Right cardiac atrium (tissue), 5 donors: ENCODE data around the gene ARHGAP24. TPM values are rescaled to one million over a fixed set of nuclear protein-coding genes. Genes with fewer than 3 reads are reported as not detected.
A peak's percentile ranks its signal among the peaks of the same experiment; 100 is the strongest.

Source experiments
- ATAC-seq, 2 donors: fragments of 200-7000 bp; cut with Tn5 transposase; one replicate each; pipeline versions ENCODE4 v1.8.0 to v1.9.1; 2020; ENCODE audit warnings: moderate library complexity in 2 of 2, mild to moderate bottlenecking in 1 of 2
- DNase-seq, 3 donors: peaks; one replicate each; pipeline ENCODE4 v3.0.0-alpha.2; 2020
- H3K27ac ChIP-seq: one replicate; pipeline ENCODE4 v1.5.1; 2013; ENCODE audit warnings: mild to moderate bottlenecking, low read length, control low read depth, moderate library complexity
- H3K27me3 ChIP-seq: one replicate; pipeline ENCODE4 v1.6.1; 2013; ENCODE audit not compliant: control insufficient read depth, insufficient read depth
- H3K4me1 ChIP-seq: one replicate; pipeline ENCODE4 v1.6.1; 2013; ENCODE audit warnings: low read length; ENCODE audit not compliant: control insufficient read depth, insufficient read depth
- H3K4me3 ChIP-seq: one replicate; pipeline ENCODE4 v1.5.1; 2013; ENCODE audit warnings: low read length, control low read depth
- H3K9me3 ChIP-seq: one replicate; pipeline ENCODE4 v1.6.1; 2013; ENCODE audit warnings: low read length; ENCODE audit not compliant: control insufficient read depth
- WGBS: extraction: QIAGEN DNeasy Blood & Tissue Kit; methylation state at CpG from one replicate; pipeline ENCODE4 v1.1.7; 2013; 5-methylcytosine and 5-hydroxymethylcytosine counted together
- intact Hi-C, 4 donors: fragments of 100-400 bp; cut with DNase I; formaldehyde crosslinking; loops; one replicate each; pipeline versions ENCODE4 v1.11.0 to v1.14.0; 2022 to 2023
- polyA plus RNA-seq: library from polyadenylated mRNA; stranded (reverse); fragments of 200-250 nt; gene quantifications from one replicate; pipeline ENCODE4 v1.2.3, GENCODE V29; 2013
- total RNA-seq, 4 donors: library from RNA; stranded (reverse); fragmentation: NEBNext Ultra II Directional; extraction: Animal tissue kit (Norgen Biotek cat#: 25700); gene quantifications; one replicate each; pipeline ENCODE4 v1.2.1, GENCODE V29; 2021
- donor health status: healthy with polysubstance abuse.
- donor health status: DM: no; HTN: yes; CAD: no.
- donor health status: DM: no; HTN: no; CAD: no.
- donor health status: DM: no; HTN: yes; CAD: no; lungs with severe emphysema.
- donor health status: DM: yes; HTN: yes; CAD: no.

Gene ARHGAP24
- total and polyA plus RNA-seq, 5 donors: 16.7 to 49.3 (median 36.7) TPM

DNA sequence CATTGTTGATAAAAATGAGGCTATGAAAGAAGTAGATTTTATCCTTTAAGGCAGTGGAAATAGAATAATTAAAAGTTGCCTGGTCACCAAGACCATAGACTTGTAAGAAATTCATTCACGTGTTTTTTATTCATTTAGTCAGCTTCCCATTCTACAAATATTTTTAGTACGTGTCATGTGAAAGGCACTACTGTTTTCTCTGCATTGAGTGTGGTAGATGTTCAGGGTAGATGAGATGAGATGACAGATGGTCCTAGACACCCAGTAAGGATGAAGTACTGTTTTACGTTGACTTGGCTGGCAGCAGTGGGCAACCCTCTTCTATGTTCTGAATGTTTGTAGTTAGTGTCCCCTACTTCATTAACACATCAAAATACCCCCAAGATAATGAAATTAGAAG lies 228.1 kb downstream of the ARHGAP24 start:
- intact Hi-C loops: no loop called here
- DNase-seq: no peak
- H3K4me1 ChIP-seq: no peaks in the 10 kb centered on the region
- H3K4me3 ChIP-seq: no peak overlapping the region
- ATAC-seq: peak in 1 of 2 donors; percentile 11
- H3K9me3 ChIP-seq: no peaks in the 10 kb centered on the region
- 71% methylated on average over 3 of the region's 3 CpGs for WGBS
- H3K27me3 ChIP-seq: no peaks in the 10 kb centered on the region
- H3K27ac ChIP-seq: no peak overlapping the region

DNA sequence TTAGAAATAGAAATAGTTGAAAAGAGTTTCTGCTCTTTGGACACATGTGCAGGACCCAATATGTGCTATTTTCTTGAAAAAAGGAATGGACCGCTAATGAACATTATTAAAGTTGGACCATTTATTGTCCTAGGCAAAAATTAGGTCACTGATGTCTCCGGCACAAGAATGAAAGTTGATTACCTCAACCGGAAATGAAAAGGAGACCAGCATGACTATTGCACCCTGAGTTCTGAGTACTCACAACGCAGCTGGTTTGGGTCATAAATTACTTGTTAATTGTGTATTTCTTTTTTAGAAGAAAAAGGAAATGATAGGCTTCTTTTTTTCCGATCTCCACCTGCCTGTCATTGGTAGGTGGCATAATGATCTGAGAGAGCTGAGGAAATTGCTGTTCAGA lies 232.7 kb downstream of the ARHGAP24 start:
- H3K27me3 ChIP-seq: no peaks in the 10 kb centered on the region
- intact Hi-C loops: no loop called here
- no peak overlapping the region for H3K27ac ChIP-seq
- ATAC-seq (no peak), DNase-seq (no peak)
- no peaks in the 10 kb centered on the region for H3K4me1 ChIP-seq
- no peak overlapping the region for H3K4me3 ChIP-seq
- H3K9me3 ChIP-seq: no peaks in the 10 kb centered on the region
- 56% methylated on average over 5 of the region's 5 CpGs for WGBS

DNA sequence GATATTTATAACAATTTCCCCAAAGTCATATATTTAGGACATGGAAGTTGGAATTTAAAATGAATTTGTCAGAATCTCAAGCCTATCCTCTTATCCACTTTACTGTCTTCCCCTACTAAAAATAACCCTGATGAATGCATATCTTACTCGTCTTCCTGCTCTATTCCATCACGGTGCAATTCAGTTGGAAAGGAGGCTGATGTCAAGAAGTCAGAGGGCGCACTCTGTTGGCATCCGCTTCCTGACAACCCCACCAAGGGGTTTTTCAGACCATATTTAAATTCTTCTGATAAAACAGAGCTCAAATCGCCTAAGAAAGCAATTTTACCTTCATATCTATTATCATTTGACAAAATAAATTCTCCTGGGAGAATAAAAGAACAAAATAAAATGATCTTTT lies 233.5 kb downstream of the ARHGAP24 start:
- DNase-seq (peak in 2 of 3 donors; percentile 13 to 30), ATAC-seq (no peak)
- no peaks in the 10 kb centered on the region for H3K27me3 ChIP-seq
- no peak overlapping the region for H3K4me3 ChIP-seq
- WGBS: 27% methylated on average over 5 of the region's 5 CpGs
- no peaks in the 10 kb centered on the region for H3K9me3 ChIP-seq
- intact Hi-C loops: no loop called here
- no peak overlapping the region for H3K27ac ChIP-seq
- no peaks in the 10 kb centered on the region for H3K4me1 ChIP-seq

DNA sequence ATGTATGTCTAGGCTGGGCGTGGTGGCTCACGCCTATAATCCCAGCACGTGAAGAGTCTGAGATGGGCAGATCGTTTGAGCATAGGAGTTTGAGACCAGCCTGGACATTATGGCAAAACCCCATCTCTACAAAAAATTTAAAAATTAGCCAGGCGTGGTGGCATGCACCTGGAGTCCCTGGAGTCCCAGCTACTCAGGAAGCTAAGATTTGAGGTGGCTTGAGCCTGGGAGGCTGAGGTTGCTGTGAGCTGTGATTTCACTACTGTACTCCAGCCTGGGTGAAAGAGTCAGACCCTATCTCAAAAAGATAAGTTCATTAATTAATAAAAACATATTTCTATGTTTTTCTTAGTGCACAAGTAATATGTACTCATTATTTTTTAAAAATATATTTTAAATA lies 238.1 kb downstream of the ARHGAP24 start:
- DNase-seq: no peak
- no peak overlapping the region for H3K4me3 ChIP-seq
- no peaks in the 10 kb centered on the region for H3K9me3 ChIP-seq
- H3K4me1 ChIP-seq: no peaks in the 10 kb centered on the region
- intact Hi-C loops: no loop called here
- WGBS: 93% methylated on average over 5 of the region's 5 CpGs
- no peak overlapping the region for H3K27ac ChIP-seq
- no peaks in the 10 kb centered on the region for H3K27me3 ChIP-seq
- no peak for ATAC-seq

GRCh38 chr4:85715991-85716737 lies 241.2 kb downstream of the ARHGAP24 start:
- H3K27ac ChIP-seq: no peak overlapping the region

DNA sequence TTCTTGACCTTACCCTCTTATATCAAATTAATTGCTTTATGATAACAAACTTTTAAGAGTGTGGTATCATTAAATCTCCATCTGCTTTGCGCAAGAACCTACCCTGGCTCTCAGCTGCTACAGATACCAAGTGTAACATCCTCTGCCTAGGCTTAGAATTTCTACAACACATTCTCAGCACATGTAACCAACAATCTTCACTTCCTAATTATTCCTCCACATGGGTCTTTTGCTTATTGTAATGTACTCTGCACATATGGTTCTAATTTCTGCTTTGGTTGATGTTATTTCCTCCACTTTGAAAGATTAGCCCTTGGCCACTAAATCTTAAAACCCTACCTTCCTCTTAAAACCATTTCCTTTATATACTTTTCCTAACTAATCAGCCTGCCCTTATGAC lies 242.4 kb downstream of the ARHGAP24 start:
- Histone ChIP-seq H3K27ac (no peak overlapping the region), H3K27me3 (no peaks in the 10 kb centered on the region), H3K4me3 (no peak overlapping the region), H3K4me1 (no peaks in the 10 kb centered on the region), H3K9me3 (no peaks in the 10 kb centered on the region)
- ATAC-seq: no peak
- no peak for DNase-seq
- intact Hi-C loops: no loop called here
- 94% methylated on average over 1 of the region's 1 CpG for WGBS

More at GRCh38 chr4:85715991-85716737, 241.2 kb downstream of the ARHGAP24 start:
- Histone ChIP-seq H3K4me3 (no peak overlapping the region), H3K9me3 (no peaks in the 10 kb centered on the region), H3K27me3 (no peaks in the 10 kb centered on the region), H3K4me1 (no peaks in the 10 kb centered on the region)
- no peak for DNase-seq
- intact Hi-C loops: no loop called here
- ATAC-seq: no peak
- 50% methylated on average over 3 of the region's 3 CpGs for WGBS

DNA sequence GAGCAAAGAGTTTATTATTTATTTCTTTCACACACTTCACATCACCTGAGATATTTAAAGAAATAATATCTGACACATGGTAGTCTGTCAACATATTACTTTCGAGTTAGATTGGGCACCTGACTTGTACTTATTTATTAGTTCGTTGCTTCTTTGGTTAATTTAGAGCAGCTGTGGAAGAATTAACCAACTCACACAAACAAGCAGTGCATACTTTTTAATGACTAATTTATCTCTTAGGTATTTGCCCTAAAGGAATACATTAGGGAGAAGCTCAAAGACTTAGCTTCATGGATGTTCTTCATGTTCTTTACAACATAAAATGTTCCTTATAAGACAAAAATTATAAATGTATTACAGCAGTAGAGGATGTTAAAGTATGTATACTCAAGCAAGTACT lies 242.9 kb downstream of the ARHGAP24 start:
- 56% methylated on average over 2 of the region's 2 CpGs for WGBS
- intact Hi-C loops: no loop called here
- Histone ChIP-seq H3K4me1 (no peaks in the 10 kb centered on the region), H3K27ac (no peak overlapping the region), H3K27me3 (no peaks in the 10 kb centered on the region), H3K4me3 (no peak overlapping the region), H3K9me3 (no peaks in the 10 kb centered on the region)
- DNase-seq (no peak), ATAC-seq (no peak)

GRCh38 chr4:85720735-85721134 lies 245.8 kb downstream of the ARHGAP24 start:
- no peak for DNase-seq
- WGBS: 60% methylated on average over 3 of the region's 3 CpGs
- no peak for ATAC-seq

DNA sequence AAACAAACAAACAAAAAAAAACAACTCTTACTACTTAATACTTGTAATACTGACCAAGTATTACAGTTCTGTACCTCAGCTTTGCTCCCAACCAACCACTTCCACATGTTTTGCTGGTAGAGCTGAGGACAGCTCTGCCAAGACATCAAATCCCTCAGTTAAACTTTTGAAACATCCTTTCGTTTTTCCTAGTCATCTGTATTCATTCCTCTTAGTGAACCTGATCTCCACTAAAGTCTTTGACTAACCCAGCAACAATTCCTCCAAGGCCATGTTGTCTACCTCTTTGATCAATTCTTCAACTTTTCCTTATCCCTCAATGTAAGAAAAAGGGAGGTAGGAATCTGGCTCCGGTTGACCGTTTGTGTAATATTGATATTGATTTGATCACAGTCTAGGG lies 247.5 kb downstream of the ARHGAP24 start:
- H3K4me3 ChIP-seq: no peak overlapping the region
- ATAC-seq (no peak), DNase-seq (no peak)
- 90% methylated on average over 3 of the region's 3 CpGs for WGBS
- H3K9me3 ChIP-seq: no peaks in the 10 kb centered on the region
- H3K27me3 ChIP-seq: no peaks in the 10 kb centered on the region
- peaks cover 9% of the 10 kb centered on the region for H3K4me1 ChIP-seq
- intact Hi-C loops: no loop called here
- H3K27ac ChIP-seq: no peak overlapping the region

More at GRCh38 chr4:85720735-85721134, 245.8 kb downstream of the ARHGAP24 start:
- intact Hi-C loops: no loop called here
- no peak overlapping the region for H3K4me3 ChIP-seq
- H3K27ac ChIP-seq: no peak overlapping the region
- H3K4me1 ChIP-seq: peaks cover 5% of the 10 kb centered on the region
- H3K27me3 ChIP-seq: no peaks in the 10 kb centered on the region
- no peaks in the 10 kb centered on the region for H3K9me3 ChIP-seq

GRCh38 chr4:85722807-85723206 lies 247.9 kb downstream of the ARHGAP24 start:
- ATAC-seq (no peak), DNase-seq (no peak)
- 83% methylated on average over 2 of the region's 2 CpGs for WGBS
- Histone ChIP-seq H3K4me1 (peaks cover 9% of the 10 kb centered on the region), H3K27ac (no peak overlapping the region), H3K4me3 (no peak overlapping the region), H3K9me3 (no peaks in the 10 kb centered on the region), H3K27me3 (no peaks in the 10 kb centered on the region)
- intact Hi-C loops: no loop called here

- 70% methylated on average over 3 of the region's 3 CpGs for whole genome bisulfite sequencing
- Histone ChIP-seq H3K27me3 (no peaks in the 10 kb centered on the region), H3K4me1 (peaks cover 9% of the 10 kb centered on the region), H3K27ac (peak overlapping the region; percentile 99), H3K4me3 (no peak overlapping the region), H3K9me3 (no peaks in the 10 kb centered on the region)
- ATAC-seq (peak in 1 of 2 donors; percentile 41), DNase-seq (no peak)
- intact Hi-C loops: no loop called here
Measured at GRCh38 chr4:85724791-85725563, 250.0 kb downstream of the ARHGAP24 start.
